Kidney (tissue), 14 donors: ENCODE data around the gene HDAC11. TPM values are rescaled to one million over a fixed set of nuclear protein-coding genes. Genes with fewer than 3 reads are reported as not detected.

Experiments
- DNase-seq, 5 donors: peaks; one replicate each; pipeline ENCODE4 v3.0.0-alpha.2; 2013 to 2020
- FAIRE-seq: peaks from 2 replicates; lab custom pipeline; 2012; peaks lifted over from hg19 to GRCh38; lab: Jason Lieb, UNC
- H3K27ac ChIP-seq, 2 donors: one replicate each; pipeline ENCODE4 v1.7.0; 2013; ENCODE audit warnings: low read depth in 2 of 2, low read length in 2 of 2, inconsistent platforms in 1 of 2
- H3K27me3 ChIP-seq: one replicate; pipeline ENCODE4 v1.7.1; 2013; ENCODE audit warnings: low read length, inconsistent platforms; ENCODE audit not compliant: control insufficient read depth, insufficient read depth
- H3K36me3 ChIP-seq, 3 donors: one replicate each; pipeline versions ENCODE4 v1.7.0 to v1.7.1; 2013; ENCODE audit warnings: low read length in 3 of 3, control low read depth in 1 of 3, inconsistent platforms in 1 of 3; ENCODE audit not compliant: insufficient read depth in 3 of 3, control insufficient read depth in 2 of 3
- H3K4me1 ChIP-seq, 3 donors: one replicate each; pipeline versions ENCODE4 v1.7.0 to v1.7.1; 2013; ENCODE audit warnings: low read length in 3 of 3, inconsistent platforms in 1 of 3, low read depth in 1 of 3; ENCODE audit not compliant: control insufficient read depth in 2 of 3, insufficient read depth in 2 of 3
- H3K4me3 ChIP-seq, 3 donors: one replicate each; pipeline versions ENCODE4 v1.7.0 to v1.8.1; 2013; ENCODE audit warnings: low read length in 3 of 3, control low read depth in 1 of 3, inconsistent platforms in 1 of 3
- H3K9ac ChIP-seq, 3 donors: one replicate each; pipeline versions ENCODE4 v1.7.0 to v1.7.1; 2013; ENCODE audit warnings: low read length in 3 of 3, control low read depth in 1 of 3, inconsistent platforms in 1 of 3
- H3K9me3 ChIP-seq, 3 donors: one replicate each; pipeline versions ENCODE4 v1.7.0 to v1.7.1; 2013; ENCODE audit warnings: low read length in 3 of 3, control low read depth in 1 of 3, inconsistent platforms in 1 of 3; ENCODE audit not compliant: control insufficient read depth in 2 of 3, insufficient read depth in 1 of 3
- intact Hi-C: fragments of 100-400 bp; cut with DNase I; formaldehyde crosslinking; loops from one replicate; pipeline ENCODE4 v1.11.1; 2022
- polyA plus RNA-seq: library from polyadenylated mRNA; stranded (reverse); fragments of 350-450 nt; fragmentation: Illumina TruSeq; extraction: RNeasy Lipid Tissue Mini Kit (QIAGEN cat#74804); gene quantifications from one replicate; pipeline ENCODE4 v1.2.3, GENCODE V29; 2014; ENCODE audit warnings: low read depth, low replicate concordance; ENCODE audit not compliant: insufficient read depth
- total RNA-seq: library from RNA; stranded (reverse); fragmentation: NEBNext Ultra II Directional; extraction: Animal tissue kit (Norgen Biotek cat#: 25700); gene quantifications from one replicate; pipeline ENCODE4 v1.2.1, GENCODE V29; 2021
- TF ChIP-seq, protein P1 (sequence below): IDR thresholded peaks from 3 replicates; pipeline ENCODE4 v1.5.1; 2012; ENCODE audit warnings: mild to moderate bottlenecking, moderate library complexity, borderline replicate concordance; ENCODE audit not compliant: insufficient read depth; ENCODE audit errors: extremely low read depth
- donor health status: control.
- donor health status: control.
- donor health status: control.
- donor health status: control.
- donor health status: control.
- donor health status: DM: yes; HTN: yes; CAD: no.
- donor health status: Normal renal cell carcinoma (clear cell type).

Gene HDAC11
- total and polyA plus RNA-seq, 2 donors from 2014 or later, result 28.3 to 43.7 TPM

DNA sequence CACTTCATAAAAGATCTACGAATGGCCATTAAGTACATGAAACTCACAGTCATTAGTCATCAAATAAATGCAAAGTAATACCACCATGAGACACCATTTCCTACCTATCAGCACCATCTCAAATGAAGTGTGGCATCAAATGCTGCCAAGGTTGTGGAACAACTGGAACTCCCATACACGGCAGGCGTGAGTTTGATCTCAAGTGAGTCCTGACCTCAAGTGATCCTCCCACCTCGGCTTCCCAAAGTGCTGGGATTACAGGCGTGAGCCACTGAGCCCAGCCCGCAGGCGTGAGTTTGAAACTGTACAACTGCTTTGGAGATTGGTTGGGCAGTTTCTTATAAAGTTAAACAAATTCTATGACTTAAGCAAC lies 28.8 kb upstream of the HDAC11 start:
- Histone ChIP-seq H3K4me1 (peaks cover 0 to 2% (median 0%) of the 10 kb centered on the region in 3 donors), H3K27me3 (no peaks in the 10 kb centered on the region), H3K27ac (peak overlapping the region; percentile 94 to 98), H3K4me3 (peak overlapping the region; percentile 88 to 91 (median 89)), H3K36me3 (no peaks in the 10 kb centered on the region), H3K9ac (peak overlapping the region; percentile 32 to 76 (median 50)), H3K9me3 (no peaks in the 10 kb centered on the region)
- intact Hi-C loops, result loop anchor here (5.0 kb wide), 1 partner anchor 359 kb away; no protein-coding TSS in a partner anchor
- FAIRE-seq (no peak), DNase-seq (no peak)
- TF ChIP-seq, protein P1, sequence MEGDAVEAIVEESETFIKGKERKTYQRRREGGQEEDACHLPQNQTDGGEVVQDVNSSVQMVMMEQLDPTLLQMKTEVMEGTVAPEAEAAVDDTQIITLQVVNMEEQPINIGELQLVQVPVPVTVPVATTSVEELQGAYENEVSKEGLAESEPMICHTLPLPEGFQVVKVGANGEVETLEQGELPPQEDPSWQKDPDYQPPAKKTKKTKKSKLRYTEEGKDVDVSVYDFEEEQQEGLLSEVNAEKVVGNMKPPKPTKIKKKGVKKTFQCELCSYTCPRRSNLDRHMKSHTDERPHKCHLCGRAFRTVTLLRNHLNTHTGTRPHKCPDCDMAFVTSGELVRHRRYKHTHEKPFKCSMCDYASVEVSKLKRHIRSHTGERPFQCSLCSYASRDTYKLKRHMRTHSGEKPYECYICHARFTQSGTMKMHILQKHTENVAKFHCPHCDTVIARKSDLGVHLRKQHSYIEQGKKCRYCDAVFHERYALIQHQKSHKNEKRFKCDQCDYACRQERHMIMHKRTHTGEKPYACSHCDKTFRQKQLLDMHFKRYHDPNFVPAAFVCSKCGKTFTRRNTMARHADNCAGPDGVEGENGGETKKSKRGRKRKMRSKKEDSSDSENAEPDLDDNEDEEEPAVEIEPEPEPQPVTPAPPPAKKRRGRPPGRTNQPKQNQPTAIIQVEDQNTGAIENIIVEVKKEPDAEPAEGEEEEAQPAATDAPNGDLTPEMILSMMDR, result no peak

- Histone ChIP-seq H3K27ac (peak overlapping the region; percentile 94 to 98), H3K9ac (peak overlapping the region in 2 of 3 donors; percentile 21 to 48), H3K27me3 (no peaks in the 10 kb centered on the region), H3K4me1 (peaks cover 0 to 2% (median 0%) of the 10 kb centered on the region in 3 donors), H3K36me3 (no peaks in the 10 kb centered on the region), H3K9me3 (no peaks in the 10 kb centered on the region), H3K4me3 (peak overlapping the region in 2 of 3 donors; percentile 69 to 89)
- FAIRE-seq (peak; percentile 25), DNase-seq (peak in 3 of 5 donors; percentile 24 to 84 (median 75))
- intact Hi-C loops, result loop anchor here (5.0 kb wide), 1 partner anchor 360 kb away; no protein-coding TSS in a partner anchor
- TF ChIP-seq, protein P1, result peak; percentile 59
Measured at GRCh38 chr3:13452490-13453335, 27.4 kb upstream of the HDAC11 start.

DNA sequence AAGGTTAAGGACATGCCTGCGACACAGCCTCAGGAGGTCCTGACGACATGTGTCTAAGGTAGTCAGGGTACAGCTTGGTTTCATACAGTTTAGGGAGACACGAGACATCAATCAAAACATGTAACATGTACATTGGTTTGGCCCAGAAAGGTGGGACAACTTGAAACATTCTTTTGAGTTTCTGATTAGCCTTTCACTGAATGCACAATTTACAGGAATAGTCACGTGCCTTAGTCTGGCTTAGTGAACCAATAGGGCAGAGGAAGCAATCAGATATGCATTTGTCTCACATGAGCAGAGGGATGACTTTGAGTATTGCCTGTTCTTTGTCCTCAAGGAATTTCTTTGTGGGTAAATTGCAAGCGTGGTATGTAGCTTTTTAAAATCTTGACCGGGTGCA lies 24.5 kb upstream of the HDAC11 start:
- peak in 2 of 5 donors; percentile 22 to 37 for DNase-seq
- FAIRE-seq, result no peak
- H3K4me1 ChIP-seq, result peaks cover 0 to 2% (median 0%) of the 10 kb centered on the region in 3 donors
- TF ChIP-seq, protein P1, result no peak
- H3K36me3 ChIP-seq, result no peaks in the 10 kb centered on the region
- H3K9ac ChIP-seq, result no peak overlapping the region
- no peak overlapping the region for H3K4me3 ChIP-seq
- H3K27me3 ChIP-seq, result no peaks in the 10 kb centered on the region
- no peaks in the 10 kb centered on the region for H3K9me3 ChIP-seq
- no peak overlapping the region for H3K27ac ChIP-seq
- intact Hi-C loops, result no loop called here
